H1 (cell line): ENCODE measurements around the gene KCNC4. TPM values are rescaled to one million over a fixed set of nuclear protein-coding genes. Genes with fewer than 3 reads are reported as not detected.

Source experiments
- PHF8 ChIP-seq: fragments of 200-600 bp; sonication (generic); conservative IDR thresholded peaks from 2 replicates; pipeline ENCODE4 v1.7.1; 2012; ENCODE audit warnings: low read depth, mild to moderate bottlenecking, inconsistent platforms, low read length, moderate library complexity
- POU5F1 ChIP-seq: IDR thresholded peaks from 2 replicates; pipeline ENCODE4 v1.6.1; 2011; ENCODE audit warnings: low read depth, mild to moderate bottlenecking, low read length, moderate library complexity
- polyA plus RNA-seq, 7 experiments: library from polyadenylated mRNA; depleted of rRNA in 3 of 7; stranded (reverse) in 5 of 7; unstranded in 2 of 7; fragments of >200 nt in 5 of 7; fragments of 200-250 nt in 2 of 7; gene quantifications; 1 replicate in 5 of 7; 2 replicates in 1 of 7; 4 replicates in 1 of 7; pipeline versions ENCODE4 v1.2.1 to v1.2.3, GENCODE V29; 2011 to 2013; ENCODE audit warnings: missing spikeins in 2 of 7, mixed read lengths in 2 of 7
- total RNA-seq: library from RNA; stranded (reverse); fragmentation: NEBNext Ultra II Directional; extraction: Animal tissue kit (Norgen Biotek cat#: 25700); gene quantifications from 2 replicates; pipeline ENCODE4 v1.2.1, GENCODE V29; 2021

Gene KCNC4
- total and polyA plus RNA-seq, 2 of the 8 experiments (the other 6 are each of a cell fraction or from before 2014, with no cell fraction given) = 8.1 to 11.2 TPM

DNA sequence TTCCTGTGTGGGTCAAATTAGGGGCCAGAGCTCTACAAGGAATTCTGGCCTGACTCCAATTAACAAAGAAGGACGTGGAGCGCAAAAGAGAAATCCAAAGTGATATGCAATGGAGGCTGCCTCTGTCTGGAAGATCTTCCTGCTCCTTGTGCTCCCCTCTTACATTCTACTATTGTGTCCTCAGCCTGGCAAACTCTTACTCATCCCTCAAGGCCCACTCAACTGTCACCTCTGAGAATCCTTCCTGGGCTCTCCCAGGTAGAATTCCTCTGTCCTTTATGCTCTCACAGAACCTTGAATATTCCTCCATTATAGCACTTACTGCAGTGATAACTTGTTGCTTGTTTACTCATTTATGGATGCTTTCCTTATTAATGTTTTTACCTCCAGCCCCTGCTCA, 31.4 kb downstream of the KCNC4 start (continued):
- TF ChIP-seq POU5F1 (no peak), PHF8 (no peak)
- TF ChIP-seq, all 59 proteins: peak for 0
